HG03575 (cell line): ENCODE measurements around the gene GTF2A1L.
"Not testable (repeated sequence)": the region's sequence is repeated elsewhere in the genome, so short reads cannot be mapped to it uniquely, and the experiment has no call there.

ENCODE experiments used
- ATAC-seq: cut with Tn5 transposase; IDR thresholded peaks from one replicate; pipeline ENCODE4 v1.9.1; 2021; ENCODE audit not compliant: unreplicated experiment, insufficient number of reproducible peaks, low FRiP score; ENCODE audit errors: extremely low read depth

Gene GTF2A1L

GRCh38 chr2:48617618-48618017 is at the start of gene GTF2A1L:
TSS of gene GTF2A1L (plus strand) at chr2:48617856. CDS start at chr2:48617875, 19 bp downstream.
- no peak for ATAC-seq

GRCh38 chr2:48568547-48568946 is 49.1 kb upstream of the GTF2A1L start:
- no peak for ATAC-seq

GRCh38 chr2:48569433-48569832 is 48.2 kb upstream of the GTF2A1L start:
- ATAC-seq: no peak

- no peak for ATAC-seq
These were observed 44.8 kb upstream of the GTF2A1L start for GRCh38 chr2:48572816-48573215.

GRCh38 chr2:48574353-48575287 is 43.0 kb upstream of the GTF2A1L start:
- ATAC-seq: no peak

- ATAC-seq: no peak
These were observed 39.3 kb upstream of the GTF2A1L start for GRCh38 chr2:48578313-48578712.

GRCh38 chr2:48583961-48584360 is 33.7 kb upstream of the GTF2A1L start:
- no peak for ATAC-seq

- ATAC-seq: no peak
These were observed 33.1 kb upstream of the GTF2A1L start for GRCh38 chr2:48584551-48584950.

- no peak for ATAC-seq
These were observed 31.2 kb upstream of the GTF2A1L start for GRCh38 chr2:48586433-48586832.

- ATAC-seq: no peak
These were observed 30.1 kb upstream of the GTF2A1L start for GRCh38 chr2:48587560-48587959.

- no peak for ATAC-seq
These were observed 29.7 kb upstream of the GTF2A1L start for GRCh38 chr2:48587961-48588360.

- no peak for ATAC-seq
These were observed 28.9 kb upstream of the GTF2A1L start for GRCh38 chr2:48588745-48589144.

GRCh38 chr2:48589170-48589767 is 28.4 kb upstream of the GTF2A1L start:
- no peak for ATAC-seq

GRCh38 chr2:48590017-48590416 is 27.6 kb upstream of the GTF2A1L start:
- no peak for ATAC-seq

GRCh38 chr2:48592067-48592466 is 25.6 kb upstream of the GTF2A1L start:
- no peak for ATAC-seq

GRCh38 chr2:48596751-48597150 is 20.9 kb upstream of the GTF2A1L start:
- not testable (repeated sequence) for ATAC-seq

- no peak for ATAC-seq
These were observed 20.2 kb upstream of the GTF2A1L start for GRCh38 chr2:48597492-48597891.

- ATAC-seq: no peak
These were observed 17.3 kb upstream of the GTF2A1L start for GRCh38 chr2:48600204-48600813.

- ATAC-seq: no peak
These were observed 16.7 kb upstream of the GTF2A1L start for GRCh38 chr2:48600917-48601316.

- no peak for ATAC-seq
These were observed 16.3 kb upstream of the GTF2A1L start for GRCh38 chr2:48601349-48601748.
